ENCODE results near the gene THAP4. TPM values are rescaled to one million over a fixed set of nuclear protein-coding genes. Genes with fewer than 3 reads are reported as not detected.

Gene THAP4
- total RNA-seq, 1 donor from 2014 or later = 46.1 TPM

GRCh38 chr2:241655516-241656189, 18.7 kb upstream of the THAP4 start:
- Histone ChIP-seq H3K4me1 (no peaks in the 10 kb centered on the region), H3K36me3 (peaks cover 83% of the 10 kb centered on the region), H3K9me3 (no peaks in the 10 kb centered on the region), H3K27me3 (no peaks in the 10 kb centered on the region), H3K4me3 (no peak overlapping the region), H3K27ac (no peak overlapping the region)
- no peak for TF ChIP-seq CTCF (IDR thresholded peaks at IDR 0.05)
- intact Hi-C loops (cut with DNase I) = no loop called here
- DNase-seq (no peak), ATAC-seq (no peak)

- no peak overlapping the region for H3K27ac ChIP-seq
- peaks cover 72% of the 10 kb centered on the region for H3K36me3 ChIP-seq
- no peaks in the 10 kb centered on the region for H3K27me3 ChIP-seq
- ATAC-seq = no peak
- H3K4me3 ChIP-seq = no peak overlapping the region
- DNase-seq = no peak
- intact Hi-C loops (cut with DNase I) = no loop called here
- TF ChIP-seq CTCF (IDR thresholded peaks at IDR 0.05) = no peak
- no peaks in the 10 kb centered on the region for H3K9me3 ChIP-seq
- no peaks in the 10 kb centered on the region for H3K4me1 ChIP-seq
Observed at GRCh38 chr2:241654551-241654950, 17.6 kb upstream of the THAP4 start.

- H3K36me3 ChIP-seq = peaks cover 59% of the 10 kb centered on the region
- no peaks in the 10 kb centered on the region for H3K9me3 ChIP-seq
- no peaks in the 10 kb centered on the region for H3K27me3 ChIP-seq
- intact Hi-C loops (cut with DNase I) = no loop called here
- no peak overlapping the region for H3K4me3 ChIP-seq
- H3K4me1 ChIP-seq = peaks cover 4% of the 10 kb centered on the region
- no peak for ATAC-seq
- no peak overlapping the region for H3K27ac ChIP-seq
- TF ChIP-seq CTCF (IDR thresholded peaks at IDR 0.05) = no peak
- no peak for DNase-seq
Observed at GRCh38 chr2:241653210-241653750, 16.3 kb upstream of the THAP4 start.

GRCh38 chr2:241652722-241653121, 15.8 kb upstream of the THAP4 start:
- peaks cover 56% of the 10 kb centered on the region for H3K36me3 ChIP-seq
- peaks cover 4% of the 10 kb centered on the region for H3K4me1 ChIP-seq
- H3K9me3 ChIP-seq = no peaks in the 10 kb centered on the region
- intact Hi-C loops (cut with DNase I) = no loop called here
- no peak for TF ChIP-seq CTCF (IDR thresholded peaks at IDR 0.05)
- no peak overlapping the region for H3K4me3 ChIP-seq
- ATAC-seq (no peak), DNase-seq (no peak)
- no peak overlapping the region for H3K27ac ChIP-seq
- no peaks in the 10 kb centered on the region for H3K27me3 ChIP-seq

- no peaks in the 10 kb centered on the region for H3K9me3 ChIP-seq
- peaks cover 54% of the 10 kb centered on the region for H3K36me3 ChIP-seq
- H3K4me3 ChIP-seq = no peak overlapping the region
- no peak overlapping the region for H3K27ac ChIP-seq
- H3K4me1 ChIP-seq = peaks cover 4% of the 10 kb centered on the region
- H3K27me3 ChIP-seq = no peaks in the 10 kb centered on the region
- TF ChIP-seq CTCF (IDR thresholded peaks at IDR 0.05) = no peak
- DNase-seq = no peak
- intact Hi-C loops (cut with DNase I) = no loop called here
- ATAC-seq = no peak
Observed at GRCh38 chr2:241652142-241652541, 15.2 kb upstream of the THAP4 start.
